B cell (primary cell): Measurements from ENCODE around the gene MYL5. TPM values are rescaled to one million over a fixed set of nuclear protein-coding genes. Genes with fewer than 3 reads are reported as not detected.

ENCODE experiments used
- ATAC-seq: fragments of 200-7000 bp; cut with Tn5 transposase; one replicate; pipeline ENCODE4 v1.10.0; 2021; ENCODE audit warnings: low read depth, mild to moderate bottlenecking, moderate number of reproducible peaks, moderate library complexity
- CTCF ChIA-PET: fragments of 350-600 bp; sonication (Branson Sonifier 250); formaldehyde crosslinking; loops from one replicate; lab custom pipeline; 2021; ENCODE audit warnings: antibody characterized with exemption, inconsistent platforms; lab: Charles Lee
- POLR2A ChIA-PET: fragments of 350-600 bp; sonication (Branson Sonifier 250); formaldehyde crosslinking; loops from one replicate; lab custom pipeline; 2021; ENCODE audit warnings: antibody characterized with exemption; lab: Charles Lee
- DNase-seq: peaks from one replicate; pipeline ENCODE4 v3.0.0; 2013
- H2AFZ ChIP-seq: 2 replicates; pipeline ENCODE4 v1.6.1; 2012; ENCODE audit warnings: mild to moderate bottlenecking, low read depth, low read length; ENCODE audit not compliant: insufficient read depth, poor library complexity, severe bottlenecking
- H3K27ac ChIP-seq, 2 donors: 1 replicate in 1 of 2; 2 replicates in 1 of 2; pipeline ENCODE4 v1.5.1; 2012 to 2013; ENCODE audit warnings: low read length in 2 of 2, mild to moderate bottlenecking in 2 of 2, moderate library complexity in 1 of 2
- H3K27me3 ChIP-seq, 4 experiments: fragments of 200-600 bp in 1 of 4; sonication (generic) in 1 of 4; replicated peaks in 1 of 4; 1 replicate in 2 of 4; 2 replicates in 2 of 4; pipeline versions ENCODE4 v1.6.1 to v1.7.0; 2013 to 2016; ENCODE audit warnings: low read length in 3 of 4, mild to moderate bottlenecking in 2 of 4, mixed read lengths in 1 of 4, moderate library complexity in 1 of 4; ENCODE audit not compliant: insufficient read depth in 4 of 4, control insufficient read depth in 3 of 4; ENCODE audit errors: control extremely low read depth in 1 of 4
- H3K36me3 ChIP-seq, 2 experiments: replicated peaks in 1 of 2; 1 replicate in 1 of 2; 2 replicates in 1 of 2; pipeline versions ENCODE4 v1.6.1 to v1.7.1; 2013; ENCODE audit warnings: low read length in 1 of 2; ENCODE audit not compliant: insufficient read depth in 2 of 2, control insufficient read depth in 1 of 2; ENCODE audit errors: control extremely low read depth in 1 of 2, extremely low read depth in 1 of 2
- H3K4me1 ChIP-seq, 2 donors: fragments of 200-600 bp in 1 of 2; sonication (generic) in 1 of 2; 1 replicate in 1 of 2; 2 replicates in 1 of 2; pipeline versions ENCODE4 v1.5.1 to v1.6.1; 2013 to 2017; ENCODE audit warnings: low read length in 2 of 2; ENCODE audit not compliant: control insufficient read depth in 2 of 2, insufficient read depth in 2 of 2
- H3K4me2 ChIP-seq: replicated peaks from 2 replicates; pipeline ENCODE3; 2012; ENCODE audit warnings: mild to moderate bottlenecking, low read depth, low read length; ENCODE audit not compliant: poor library complexity, severe bottlenecking
- H3K4me3 ChIP-seq, 5 experiments: fragments of 200-600 bp in 1 of 5; sonication (generic) in 1 of 5; 1 replicate in 3 of 5; 2 replicates in 2 of 5; pipeline versions ENCODE4 v1.5.1 to v1.7.0; 2011 to 2016; ENCODE audit warnings: low read length in 4 of 5, mild to moderate bottlenecking in 4 of 5, low read depth in 2 of 5, control low read depth in 1 of 5, moderate library complexity in 1 of 5; ENCODE audit not compliant: insufficient read depth in 1 of 5; ENCODE audit errors: control extremely low read depth in 1 of 5, extremely low read depth in 1 of 5
- H3K79me2 ChIP-seq: fragments of 200-600 bp; sonication (generic); one replicate; pipeline ENCODE4 v1.6.0; 2016; ENCODE audit warnings: low read length; ENCODE audit not compliant: control insufficient read depth, insufficient read depth
- H3K9ac ChIP-seq: fragments of 200-600 bp; sonication (generic); 2 replicates; pipeline ENCODE4 v1.6.1; 2017; ENCODE audit warnings: mild to moderate bottlenecking, low read length, moderate library complexity
- H3K9me3 ChIP-seq, 3 donors: one replicate each; pipeline versions ENCODE4 v1.6.1 to v1.7.1; 2013; ENCODE audit warnings: low read length in 2 of 3; ENCODE audit not compliant: control insufficient read depth in 2 of 3, insufficient read depth in 1 of 3; ENCODE audit errors: control extremely low read depth in 1 of 3
- H4K20me1 ChIP-seq: 2 replicates; pipeline ENCODE4 v1.6.0; 2012; ENCODE audit warnings: mild to moderate bottlenecking, low read length; ENCODE audit not compliant: insufficient read depth, control insufficient read depth, poor library complexity, severe bottlenecking
- H3K27ac Mint-ChIP-seq: one replicate; pipeline ENCODE4 v1.8.0; 2021; ENCODE audit warnings: mixed read lengths
- H3K27me3 Mint-ChIP-seq: one replicate; pipeline ENCODE4 v1.8.0; 2021; ENCODE audit warnings: mixed read lengths
- H3K4me1 Mint-ChIP-seq: one replicate; pipeline ENCODE4 v1.8.0; 2021; ENCODE audit warnings: mixed read lengths
- H3K4me3 Mint-ChIP-seq: one replicate; pipeline ENCODE4 v1.8.0; 2021; ENCODE audit warnings: mixed read lengths
- H3K9me3 Mint-ChIP-seq: one replicate; pipeline ENCODE4 v1.8.0; 2022; ENCODE audit warnings: mixed read lengths; ENCODE audit not compliant: insufficient read depth
- CTCF ChIP-seq: fragments of 200-600 bp; IDR thresholded peaks from one replicate; pipeline ENCODE4 v1.8.0; 2022; ENCODE audit warnings: antibody characterized with exemption, mild to moderate bottlenecking
- EZH2 ChIP-seq: IDR thresholded peaks from 2 replicates; pipeline ENCODE4 v1.6.1; 2012; ENCODE audit warnings: borderline replicate concordance, low read depth, mild to moderate bottlenecking, moderate library complexity, low read length; ENCODE audit not compliant: insufficient read depth, poor library complexity, severe bottlenecking
- WGBS: methylation state at CpG from one replicate; pipeline ENCODE4 v1.1.5; 2013; ENCODE audit warnings: missing lambda C conversion rate; ENCODE audit not compliant: insufficient coverage; 5-methylcytosine and 5-hydroxymethylcytosine counted together
- intact Hi-C: fragments of 100-400 bp; cut with micrococcal nuclease; formaldehyde crosslinking; loops from one replicate; pipeline ENCODE4 v1.10.0; 2022
- polyA plus RNA-seq: library from polyadenylated mRNA; depleted of rRNA; stranded (reverse); fragments of >200 nt; gene quantifications from 2 replicates; pipeline ENCODE4 v1.2.3, GENCODE V29; 2012
- total RNA-seq, 2 donors: library from RNA; stranded (reverse); fragments of 120-200 nt in 1 of 2; gene quantifications; 1 replicate in 1 of 2; 2 replicates in 1 of 2; pipeline versions ENCODE4 v1.2.3 to v1.2.4, GENCODE V29; 2013 to 2022

The MYL5 gene
- total and polyA plus RNA-seq, 2 donors (not counting 1 experiment from before 2014, with no cell fraction given), result 16.9 to 38.3 TPM

- intact Hi-C loops, result loop anchor here (10.0 kb wide), 1 partner anchor 228 kb away; the partner anchor contains the start of genes GAK and TMEM175
- peak overlapping the region in 1 of 5 experiments; percentile 19 for H3K4me3 ChIP-seq
- H3K4me1 Mint-ChIP-seq, result peaks cover 29% of the 10 kb centered on the region
- H3K4me2 ChIP-seq, result peak overlapping the region; percentile 57
- H4K20me1 ChIP-seq, result peaks cover 41% of the 10 kb centered on the region
- ATAC-seq (no peak), DNase-seq (no peak)
- TF ChIP-seq CTCF (no peak), EZH2 (no peak)
- peaks cover 17 to 30% of the 10 kb centered on the region in 2 donors for H3K4me1 ChIP-seq
- no peak overlapping the region for H2AFZ ChIP-seq
- POLR2A ChIA-PET, result no interaction called here
- no peaks in the 10 kb centered on the region for H3K27me3 ChIP-seq
- peaks cover 69% of the 10 kb centered on the region for H3K79me2 ChIP-seq
- WGBS, result 86% methylated on average over 19 of the region's 21 CpGs
- H3K9me3 ChIP-seq, result no peaks in the 10 kb centered on the region
- peak overlapping the region; percentile 52 for H3K4me3 Mint-ChIP-seq
- no peaks in the 10 kb centered on the region for H3K27me3 Mint-ChIP-seq
- H3K27ac Mint-ChIP-seq, result peak overlapping the region; percentile 41
- peak overlapping the region in 1 of 2 donors; percentile 41 for H3K27ac ChIP-seq
- no peaks in the 10 kb centered on the region for H3K9me3 Mint-ChIP-seq
- H3K36me3 ChIP-seq, result peaks cover 0 to 4% of the 10 kb centered on the region in 2 experiments
- H3K9ac ChIP-seq, result peak overlapping the region; percentile 97
- CTCF ChIA-PET, result no interaction called here
Measured at GRCh38 chr4:706834-707598, 32.7 kb downstream of the MYL5 start.
